Activated T-cell treated with anti-CD3 and anti-CD28 coated beads for 4 hours (primary cell): ENCODE measurements around the gene TRIM3.
A peak's percentile ranks its signal among the peaks of the same experiment; 100 is the strongest.

Experiments
- DNase-seq: peaks from one replicate; pipeline ENCODE4 v3.0.0-alpha.2; 2020

Gene TRIM3

DNA sequence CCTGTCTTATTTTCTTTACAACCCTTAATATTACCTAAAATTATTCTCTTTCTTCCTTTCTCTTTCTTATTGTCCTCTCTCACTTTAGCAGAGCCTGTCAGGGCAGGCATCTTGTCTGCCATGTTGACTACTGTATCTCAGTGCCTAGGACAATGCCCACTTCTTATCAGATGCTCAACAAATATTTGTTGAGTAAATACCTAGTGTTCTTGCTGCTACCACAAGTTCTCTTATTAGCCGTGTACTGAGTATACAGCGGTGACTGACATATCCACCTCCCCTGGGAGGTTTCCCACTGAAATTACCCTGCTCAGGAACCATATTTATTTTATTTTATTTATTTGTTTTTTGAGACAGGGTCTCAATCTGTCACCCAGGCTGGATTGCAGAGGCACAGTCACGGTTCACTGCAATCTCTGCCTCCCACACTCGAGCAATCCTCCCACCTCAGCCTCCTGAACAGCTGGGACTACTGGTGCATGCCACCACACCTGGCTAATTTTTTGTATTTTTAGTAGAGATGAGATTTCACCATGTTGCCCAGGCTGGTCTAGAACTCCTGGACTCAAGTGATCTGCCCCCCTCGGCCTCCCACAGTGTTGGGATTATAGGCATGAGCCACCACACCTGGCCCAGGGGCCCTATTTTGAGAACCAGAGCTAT, 39.6 kb downstream of the TRIM3 start:
- no peak for DNase-seq

DNA sequence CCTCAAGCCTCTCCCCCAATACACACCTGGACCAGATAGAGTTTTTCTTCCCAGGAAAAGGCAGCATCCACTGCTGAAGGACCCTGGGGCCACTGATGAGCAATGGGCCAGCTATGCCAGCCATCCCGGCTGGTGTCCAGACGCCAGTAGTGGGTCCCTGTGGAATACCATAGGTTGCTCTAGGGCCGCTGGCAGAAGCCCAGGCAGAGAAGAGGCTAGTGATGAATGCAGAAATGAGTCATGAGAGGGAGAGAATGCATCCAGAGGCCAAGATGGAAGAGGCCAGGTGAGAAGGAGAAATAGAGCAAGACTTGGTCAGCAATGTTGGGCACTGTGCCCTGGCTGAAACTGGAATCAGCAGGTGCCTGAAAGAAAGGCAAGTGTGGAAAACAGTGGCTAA, 41.9 kb downstream of the TRIM3 start:
- DNase-seq: no peak

DNA sequence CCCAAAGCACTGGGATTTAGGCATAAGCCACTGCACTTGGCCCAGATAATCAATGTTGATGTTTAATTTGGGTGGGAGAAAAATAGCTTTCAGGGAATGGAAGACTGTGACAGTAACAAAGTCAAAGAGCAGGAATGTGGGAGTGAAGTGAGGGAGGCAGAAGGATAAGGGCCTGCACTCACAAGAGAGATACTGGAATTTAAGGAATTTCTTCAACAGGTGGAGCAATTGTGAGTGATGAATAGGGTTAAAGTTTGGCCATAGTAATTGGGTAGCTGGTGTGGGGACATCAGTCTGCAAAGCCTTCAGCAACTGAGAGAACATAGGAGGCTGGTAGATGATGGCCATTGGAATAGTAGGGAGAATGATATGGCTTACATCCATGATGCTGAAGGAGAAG, 46.2 kb downstream of the TRIM3 start:
- no peak for DNase-seq

DNA sequence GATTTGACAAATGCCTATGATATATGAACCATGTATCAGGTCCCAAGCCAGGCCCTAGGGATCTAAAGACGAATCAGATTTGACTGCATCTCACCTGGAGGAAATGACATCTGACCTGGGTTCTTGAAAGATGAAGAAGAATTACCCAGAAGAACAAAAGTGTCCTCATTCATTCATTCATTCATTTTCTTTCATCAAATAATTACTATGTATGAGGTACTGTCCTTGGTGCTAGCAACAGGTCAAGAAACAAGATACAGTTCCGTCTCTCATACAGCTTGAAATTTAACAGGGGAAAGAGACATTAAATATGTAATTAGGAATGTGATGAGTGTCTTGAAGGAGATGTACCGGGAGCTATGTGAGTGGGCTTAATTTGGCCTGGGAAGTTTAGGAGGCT, 53.1 kb downstream of the TRIM3 start:
- DNase-seq: no peak

DNA sequence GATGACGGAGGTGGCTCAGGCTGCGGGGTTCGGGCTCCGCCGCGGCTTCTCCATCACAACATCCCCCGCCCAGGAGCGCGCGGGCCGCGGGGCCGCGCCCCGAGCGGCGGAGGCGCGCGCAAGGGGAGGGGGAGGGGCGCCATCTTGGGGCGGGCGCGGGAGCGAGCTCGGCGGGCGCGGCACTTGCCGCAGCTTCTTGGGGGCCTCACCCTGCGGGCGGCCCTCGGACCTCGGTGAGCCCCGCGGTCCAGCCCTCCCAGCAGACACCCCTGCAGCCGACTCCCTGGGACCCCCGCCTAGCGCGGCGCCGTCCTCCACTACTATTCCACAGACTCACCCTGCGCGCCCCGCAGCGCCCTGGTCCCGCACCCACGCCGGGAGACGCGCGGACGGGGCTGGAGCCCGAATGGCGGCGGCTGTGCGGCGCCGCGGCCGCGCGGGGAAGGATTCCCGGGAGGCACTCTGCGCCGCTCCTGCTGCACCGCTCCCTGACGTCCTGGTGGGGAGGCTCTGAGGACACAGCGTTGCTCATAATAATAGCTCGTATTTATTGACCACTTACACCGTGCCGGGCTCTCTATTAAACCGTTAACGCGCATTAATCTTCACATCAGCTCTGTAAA, 54.6 kb downstream of the TRIM3 start, which contains the start of gene APBB1:
Gene APBB1, minus strand, starts transcription at position 86 of the 623 bp plus-strand sequence. CDS start 7,747 bp downstream, outside the sequence.
- peak; percentile 64 for DNase-seq

DNA sequence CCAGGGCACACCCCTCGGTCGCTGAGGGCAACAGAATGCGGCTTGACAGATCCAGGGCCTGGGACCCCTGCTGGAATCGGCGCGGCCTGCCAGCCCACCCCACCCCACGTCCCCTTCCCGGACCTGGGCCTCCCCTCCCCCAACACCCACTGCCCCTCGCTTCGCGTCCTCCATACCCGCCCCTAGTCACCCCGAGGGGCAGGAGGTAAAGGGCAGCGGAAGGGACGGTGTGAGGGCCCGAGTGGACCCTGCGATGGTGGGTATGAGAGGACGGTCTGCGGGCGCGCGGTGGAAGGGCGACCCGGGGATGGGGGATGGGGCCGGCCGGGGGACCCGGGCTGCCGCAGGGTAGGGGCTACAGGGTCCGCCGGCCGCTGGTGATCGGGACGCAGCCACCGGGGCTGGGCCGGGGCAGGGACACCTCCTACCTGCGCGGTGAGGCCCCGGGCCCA, 55.2 kb downstream of the TRIM3 start:
- DNase-seq: no peak

DNA sequence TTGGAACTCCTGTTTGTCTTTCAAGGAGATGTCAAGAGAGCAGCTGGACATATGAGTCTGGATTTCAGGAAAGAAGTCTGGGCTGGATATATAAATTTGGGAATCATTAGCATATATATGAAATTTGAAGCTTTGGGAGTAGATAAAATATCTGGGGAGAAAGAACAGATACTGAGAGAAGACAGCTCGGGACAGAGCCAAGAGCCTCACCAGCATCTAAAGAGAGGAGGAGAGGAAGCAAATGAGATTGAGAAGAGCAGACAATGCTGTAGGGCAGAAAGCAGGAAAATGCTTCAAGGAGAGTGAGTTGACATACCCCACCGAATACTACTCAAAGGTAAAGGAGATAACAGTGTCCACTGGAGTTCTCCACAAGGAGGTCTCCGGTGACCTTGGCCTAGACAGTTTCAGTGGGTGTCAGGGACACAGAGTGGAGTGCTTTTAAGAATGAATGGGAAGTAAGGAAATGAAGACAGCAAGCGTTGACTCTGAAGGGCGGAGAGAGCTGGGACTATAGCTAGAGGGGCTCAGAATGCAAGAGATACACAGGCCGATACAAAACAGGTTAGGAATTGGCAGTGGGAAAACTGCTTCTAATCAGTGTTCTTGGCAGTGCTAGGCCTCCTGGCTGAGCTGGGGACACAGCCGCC, 55.7 kb downstream of the TRIM3 start:
- DNase-seq: no peak

DNA sequence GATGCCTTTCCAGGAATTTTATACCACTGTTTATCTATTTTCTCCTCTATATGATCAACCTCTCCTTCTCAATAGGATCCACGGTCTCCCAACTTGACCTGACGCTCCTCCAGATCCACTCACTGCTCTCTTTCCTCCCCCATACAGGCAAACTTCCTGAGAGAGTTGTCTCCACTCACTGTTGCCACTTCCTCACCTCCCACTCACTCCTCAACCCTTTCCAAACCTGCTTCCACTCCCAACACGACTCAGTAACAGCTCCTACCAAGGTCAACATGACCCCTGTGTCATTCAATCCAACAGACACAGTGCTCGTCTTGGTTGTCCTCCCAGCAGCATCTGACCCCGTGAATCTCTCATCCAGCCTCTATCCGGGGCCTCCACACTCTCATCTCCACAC, 57.9 kb downstream of the TRIM3 start:
- no peak for DNase-seq

DNA sequence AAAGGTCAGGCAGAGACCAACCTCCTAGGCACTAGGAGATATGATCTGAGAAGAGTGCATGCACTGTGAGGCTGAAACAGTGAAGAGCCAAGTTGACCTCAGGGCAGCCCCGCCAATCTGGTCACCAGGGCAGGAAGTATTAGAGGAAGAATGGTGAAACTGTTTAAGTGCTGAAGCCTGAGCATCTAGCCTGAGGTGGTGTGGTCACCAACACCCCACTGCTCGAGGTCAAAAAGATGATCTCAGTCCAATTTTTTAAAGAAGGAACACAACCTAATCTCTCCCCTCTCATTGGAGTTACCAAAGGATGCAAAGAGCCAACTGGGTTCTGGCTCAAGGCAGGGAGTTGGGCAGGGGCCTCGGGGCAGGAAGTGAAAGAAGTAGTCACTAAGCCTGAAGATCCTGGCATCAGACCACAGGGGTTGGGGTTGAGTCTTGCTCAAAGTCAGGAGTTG, 58.8 kb downstream of the TRIM3 start:
- no peak for DNase-seq

DNA sequence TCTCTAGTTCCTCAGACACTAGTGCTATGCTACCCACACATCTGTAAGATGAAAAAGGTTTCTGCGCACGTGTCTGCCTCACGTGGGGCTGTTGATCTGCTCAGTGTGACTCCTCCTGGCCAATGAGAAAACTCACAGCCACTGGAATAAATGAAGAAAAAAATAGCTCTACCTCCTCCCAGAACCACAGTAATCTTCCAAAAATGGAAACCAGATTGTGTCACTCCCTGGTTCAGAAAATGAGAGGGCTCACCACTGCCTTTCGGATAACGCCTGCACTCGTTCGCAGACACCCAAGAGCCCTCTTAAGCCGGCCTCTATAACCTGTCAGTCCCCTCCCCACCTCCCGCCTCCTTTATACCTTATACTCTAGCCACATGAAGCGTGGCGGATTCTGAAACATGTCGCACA, 59.9 kb downstream of the TRIM3 start:
- DNase-seq: peak; percentile 55

DNA sequence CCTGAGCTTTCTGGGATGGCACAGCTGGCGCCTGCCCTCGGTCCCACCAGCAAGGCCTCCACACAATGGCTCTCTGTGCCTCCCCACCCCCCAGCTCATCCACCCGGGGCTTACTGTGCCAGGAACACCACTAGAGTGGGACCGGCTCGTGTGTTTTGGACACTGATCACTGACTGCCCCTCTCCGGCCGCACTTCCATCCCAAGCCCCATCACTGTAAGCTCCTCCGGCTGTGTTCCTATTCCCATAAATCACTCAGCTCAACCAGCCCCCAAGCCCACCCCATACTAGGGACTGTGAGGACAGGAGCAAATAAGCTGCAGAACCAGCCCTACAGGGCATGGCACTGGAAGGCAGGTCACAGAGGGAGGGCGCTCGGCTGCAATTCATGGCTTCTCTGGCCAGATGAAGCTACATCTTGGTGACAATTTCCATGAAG, 62.1 kb downstream of the TRIM3 start:
- DNase-seq: no peak

DNA sequence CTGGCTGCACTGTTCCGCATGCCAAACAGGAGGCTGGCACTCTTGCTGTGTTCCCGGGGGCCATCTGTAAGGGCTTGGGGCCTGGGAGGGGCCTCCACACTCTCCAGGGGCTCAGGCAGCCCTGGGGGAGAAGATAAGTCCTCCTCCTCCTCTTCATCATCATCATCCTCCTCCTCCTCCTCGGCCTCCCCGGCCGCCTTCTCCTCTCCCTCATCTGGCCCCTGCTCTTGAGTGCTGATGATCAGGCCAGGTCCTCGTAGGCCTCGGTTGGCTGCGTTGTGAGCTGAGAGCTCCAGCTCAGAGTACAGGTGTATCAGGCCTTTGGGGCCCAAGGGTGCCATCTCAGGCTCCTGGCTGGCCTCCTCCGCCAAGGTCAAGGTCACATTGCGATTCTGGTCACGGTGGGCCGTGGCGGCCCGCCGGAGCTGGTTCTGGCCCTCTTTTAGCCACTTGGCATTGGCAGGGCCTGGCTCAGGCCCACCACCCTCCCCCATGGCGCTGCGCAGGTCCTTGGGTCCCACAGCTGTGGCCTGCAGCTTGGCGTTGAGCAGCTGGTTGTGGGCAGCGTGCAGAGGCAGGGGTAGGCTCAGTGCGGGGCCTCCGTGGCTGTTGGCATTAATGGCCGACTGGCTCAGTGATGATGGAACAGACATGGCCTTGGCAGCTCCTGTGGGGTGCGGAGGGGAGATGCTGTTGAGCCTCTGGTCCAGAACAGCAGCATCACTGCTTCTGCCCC, 62.9 kb downstream of the TRIM3 start:
- no peak for DNase-seq

DNA sequence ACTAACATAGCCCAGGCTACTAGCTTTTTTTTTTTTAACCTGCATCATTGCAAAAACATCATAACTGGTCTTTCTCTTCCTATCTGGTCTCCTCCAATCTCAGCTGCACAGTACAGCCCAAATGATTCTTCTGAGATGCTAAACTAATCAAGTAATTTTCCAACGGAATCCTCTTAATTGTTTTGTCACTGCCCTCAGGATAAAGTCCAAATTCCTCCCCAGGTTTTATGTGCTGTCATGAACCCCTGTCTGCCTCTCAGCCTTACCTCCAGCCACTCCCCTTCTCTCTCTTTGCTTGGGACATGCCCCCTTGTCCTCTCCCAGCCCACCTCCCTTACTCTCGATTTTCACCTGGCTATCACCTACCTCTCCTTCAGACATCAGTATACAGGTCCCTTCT, 67.4 kb downstream of the TRIM3 start:
- DNase-seq: no peak

DNA sequence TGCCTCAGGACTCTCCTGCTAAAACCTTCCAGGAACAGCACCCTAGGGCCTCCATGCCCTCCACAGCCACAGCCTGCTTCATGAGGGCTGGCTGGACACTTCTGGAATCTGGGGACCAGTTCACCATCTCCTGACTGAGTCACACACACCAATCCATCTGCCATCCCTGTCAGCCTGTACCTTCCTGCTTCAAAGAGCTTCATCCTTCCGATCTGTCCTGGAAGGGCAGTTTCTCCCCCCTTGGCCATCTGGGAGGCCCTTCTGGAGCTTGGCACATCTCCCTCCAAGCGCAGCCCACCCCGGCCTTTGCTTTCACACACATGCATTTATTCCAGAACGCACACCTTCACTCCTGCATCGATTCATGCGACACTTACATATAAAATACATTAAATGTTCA, 67.9 kb downstream of the TRIM3 start:
- DNase-seq: no peak

DNA sequence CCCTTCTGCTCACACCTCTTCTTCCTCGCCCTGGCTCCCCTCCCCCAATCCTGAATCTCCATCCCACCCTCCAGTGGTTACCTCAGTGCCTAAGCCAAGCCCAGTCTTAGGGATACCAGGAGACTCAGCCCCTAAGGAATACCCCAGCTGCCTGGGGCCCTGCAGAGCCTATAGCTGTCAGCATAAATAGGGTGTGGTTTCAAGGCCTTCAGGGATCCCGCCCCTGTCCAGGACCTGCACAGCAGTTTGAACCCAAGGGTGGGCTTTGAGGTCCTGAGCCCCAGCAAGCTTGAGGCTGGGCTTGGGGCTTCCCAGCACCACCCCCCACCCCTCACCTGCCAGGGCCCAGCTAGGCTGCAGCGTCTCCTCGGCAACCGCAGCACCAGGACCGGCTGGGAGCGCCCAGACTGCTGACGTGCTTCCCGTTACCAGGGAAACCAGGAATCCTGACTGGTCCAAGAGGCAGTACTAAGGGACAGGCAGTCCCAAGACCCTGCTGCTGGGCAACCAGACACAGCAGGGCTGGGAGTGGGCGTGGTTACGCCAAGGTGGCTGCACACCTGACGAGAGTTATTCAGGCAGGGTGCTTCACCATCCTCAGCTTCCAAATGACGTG, 68.6 kb downstream of the TRIM3 start:
- no peak for DNase-seq

DNA sequence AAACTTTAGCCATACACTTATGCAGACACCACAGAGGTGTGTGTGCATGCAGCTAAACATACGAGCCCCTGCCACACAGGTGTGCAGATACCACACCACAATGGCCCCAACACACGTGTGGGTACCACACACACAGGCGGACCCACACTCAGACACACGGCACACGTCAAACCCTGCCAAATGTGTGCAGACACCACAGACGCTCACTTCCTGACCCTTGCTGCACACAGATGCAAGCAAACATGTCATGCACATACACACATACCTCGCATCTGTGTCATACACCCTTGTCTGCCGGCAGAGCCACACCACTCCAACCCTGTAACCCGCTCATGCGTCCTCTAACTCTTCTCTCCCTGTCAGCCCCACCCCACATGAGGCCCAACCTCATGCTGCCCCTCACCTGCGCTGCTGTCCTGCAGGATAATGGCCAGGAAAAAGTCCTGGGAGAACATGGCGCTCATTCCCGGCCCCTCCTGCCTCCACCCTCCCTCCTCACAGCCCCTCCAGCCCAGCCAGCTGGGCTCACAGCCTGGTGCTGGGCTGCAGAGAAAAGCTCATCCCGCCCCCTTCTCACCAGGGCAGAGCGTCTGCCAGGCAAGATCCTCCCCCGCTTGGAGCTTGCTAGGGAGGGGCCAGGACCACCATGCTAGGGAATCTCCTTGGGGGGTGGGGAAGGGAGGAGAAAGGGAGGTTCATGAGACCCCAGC, 69.2 kb downstream of the TRIM3 start:
- DNase-seq: no peak

DNA sequence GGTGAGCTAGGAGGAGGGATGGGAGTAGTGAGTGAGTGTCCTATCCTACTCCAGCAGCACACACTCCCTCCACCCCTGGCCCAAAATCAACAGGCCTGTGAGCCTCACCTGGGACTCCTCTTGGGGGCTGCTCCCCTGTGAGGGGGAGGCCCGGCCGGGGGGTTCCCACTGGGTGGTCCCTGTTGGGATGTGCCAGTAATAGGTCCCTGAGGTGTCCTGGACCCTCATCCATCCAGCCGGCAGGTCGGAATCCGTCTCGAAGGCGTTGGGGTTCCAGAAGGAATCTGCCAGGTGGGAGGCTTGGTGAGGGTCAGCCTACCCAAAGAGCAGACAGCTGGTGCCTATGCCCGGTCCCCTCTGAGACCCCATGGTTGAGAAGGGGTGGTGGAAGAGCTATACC, 70.2 kb downstream of the TRIM3 start:
- no peak for DNase-seq

DNA sequence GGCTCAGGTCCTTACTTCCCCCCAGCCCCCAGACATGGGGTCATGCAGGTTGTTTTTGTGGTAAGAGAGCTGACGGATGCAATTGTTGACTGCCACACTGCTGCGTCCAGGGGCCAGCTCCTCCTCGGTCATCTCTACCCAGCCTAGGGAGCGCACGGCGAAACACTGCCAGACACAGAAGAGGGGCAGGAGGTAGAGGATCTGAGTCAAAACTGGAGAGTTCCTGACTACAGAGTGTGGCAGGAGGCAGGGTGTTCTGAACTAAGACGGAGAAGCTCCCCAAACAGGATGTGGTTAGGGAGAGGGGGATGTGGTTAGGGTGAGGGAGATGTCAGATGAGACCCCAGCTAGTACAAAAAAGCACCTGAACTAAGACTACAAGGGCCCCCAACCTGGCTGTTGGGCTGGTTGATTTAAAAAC, 71.2 kb downstream of the TRIM3 start:
- DNase-seq: peak; percentile 41

DNA sequence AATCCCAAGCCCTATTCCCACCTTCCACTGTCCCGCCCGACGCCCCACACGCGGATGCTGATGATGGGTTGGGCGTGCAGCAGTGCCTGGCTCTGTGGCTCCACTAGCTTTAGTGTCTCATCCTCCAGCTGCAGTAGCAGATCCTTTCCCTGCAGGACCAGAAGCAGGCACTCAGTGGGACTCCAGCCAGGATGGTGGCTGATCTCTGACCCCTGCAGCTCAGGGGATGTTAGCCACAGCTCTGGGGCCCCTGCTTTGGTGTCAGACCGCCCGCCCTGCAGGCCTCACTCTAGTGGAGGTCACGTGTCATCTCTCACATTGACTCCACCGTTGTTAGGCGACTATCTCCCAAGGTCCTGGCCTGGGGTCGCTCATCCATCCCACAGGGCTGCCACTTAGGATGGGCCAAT, 71.7 kb downstream of the TRIM3 start:
- no peak for DNase-seq

DNA sequence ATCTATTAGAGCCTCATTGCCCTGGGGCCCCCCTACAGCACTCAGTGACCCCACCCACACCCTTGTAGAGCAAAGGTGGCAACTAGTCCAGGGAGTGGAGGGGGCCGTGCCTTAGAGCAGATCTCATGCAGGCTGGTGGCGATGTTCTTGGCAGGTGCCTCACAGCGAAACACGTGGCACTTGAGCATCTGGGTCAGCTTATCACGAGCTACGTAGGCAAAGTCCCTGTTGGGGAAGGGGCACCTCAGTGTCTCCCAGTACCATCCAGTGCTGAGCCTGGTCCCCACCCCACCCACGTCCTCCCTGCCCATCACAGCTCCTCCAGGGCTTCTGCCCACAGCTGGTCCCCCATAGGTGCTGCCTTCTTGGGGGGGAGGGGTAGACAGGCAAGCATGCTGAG, 72.3 kb downstream of the TRIM3 start:
- no peak for DNase-seq

DNA sequence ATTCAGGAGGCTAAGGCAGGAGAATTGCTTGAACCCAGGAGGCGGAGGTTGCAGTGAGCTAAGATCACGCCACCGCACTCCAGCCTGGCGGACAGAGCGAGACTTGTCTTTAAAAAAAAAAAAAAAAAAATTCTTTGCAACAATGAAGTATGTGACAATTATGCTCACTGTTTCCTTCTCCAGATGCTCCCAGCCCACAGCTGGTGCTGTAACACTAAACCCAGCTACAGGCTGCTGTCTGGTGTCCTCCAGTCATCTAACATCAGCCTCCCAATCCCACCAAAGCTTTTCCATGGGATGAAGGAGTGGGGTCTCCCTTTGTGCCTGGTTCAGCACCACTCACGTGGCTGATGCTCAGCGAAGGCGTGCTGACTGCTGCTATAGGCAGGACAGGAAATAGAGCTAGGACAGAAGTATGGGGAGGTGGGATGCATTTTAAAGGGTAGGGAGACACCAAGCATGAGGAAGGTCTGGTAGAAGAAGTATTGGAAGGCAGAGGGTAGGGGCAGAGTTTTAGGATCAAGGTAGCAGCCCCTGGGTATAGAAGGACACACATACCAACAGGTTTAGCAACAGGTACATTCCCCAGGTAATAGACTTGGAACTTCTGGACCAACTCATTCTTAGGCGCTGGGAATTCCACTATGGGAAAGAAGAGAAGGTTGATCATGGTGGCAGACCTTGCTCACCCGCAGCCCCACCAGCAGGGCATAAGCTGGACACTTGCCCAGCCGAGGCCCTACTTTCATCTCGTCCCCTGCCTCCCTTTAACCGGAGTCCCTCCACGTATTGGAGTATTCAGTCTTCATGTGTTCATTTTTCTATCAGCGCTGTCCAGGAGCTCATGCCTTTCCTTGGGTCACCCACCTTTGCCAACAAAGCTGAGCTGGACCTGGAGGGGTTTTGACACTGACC, 73.1 kb downstream of the TRIM3 start:
- DNase-seq: no peak
